Measurements from ENCODE around the gene SP2.

The SP2 gene

GRCh38 chr17:47883589-47884426 is 12.2 kb upstream of the SP2 start:
- no peak for DNase-seq
- Histone ChIP-seq H4K20me1 (ENCODE audit: insufficient read depth, low read length) (no peaks in the 10 kb centered on the region), H3K79me2 (ENCODE audit: low read length) (no peaks in the 10 kb centered on the region), H3K4me1 (ENCODE audit: low read length) (no peaks in the 10 kb centered on the region), H3K27ac (ENCODE audit: low read length) (no peak overlapping the region), H3K27me3 (replicated peaks; ENCODE audit: insufficient read depth, low read length) (peaks cover 28% of the 10 kb centered on the region), H3K9me2 (replicated peaks; ENCODE audit: insufficient read depth, low read length) (no peaks in the 10 kb centered on the region), H2AFZ (ENCODE audit: low read length) (no peak overlapping the region), H3K4me2 (ENCODE audit: low read depth, low read length) (no peak overlapping the region), H3F3A (ENCODE audit: insufficient read depth, low read length) (no peaks in the 10 kb centered on the region), H3K9ac (ENCODE audit: low read length) (no peak overlapping the region), H3K36me3 (replicated peaks; ENCODE audit: insufficient read depth, low read length) (no peaks in the 10 kb centered on the region), H3K9me3 (replicated peaks; ENCODE audit: insufficient read depth, low read length) (no peaks in the 10 kb centered on the region), H3K4me3 (ENCODE audit: low read length) (no peak overlapping the region)
- TF ChIP-seq EZH2 (optimal IDR thresholded peaks at IDR 0.05; ENCODE audit: low read depth, low read length) (no peak), CTCF (IDR thresholded peaks at IDR 0.05; ENCODE audit: low read length) (no peak), EZH2phosphoT487 (IDR thresholded peaks at IDR 0.05; ENCODE audit: low read length) (no peak)

DNA sequence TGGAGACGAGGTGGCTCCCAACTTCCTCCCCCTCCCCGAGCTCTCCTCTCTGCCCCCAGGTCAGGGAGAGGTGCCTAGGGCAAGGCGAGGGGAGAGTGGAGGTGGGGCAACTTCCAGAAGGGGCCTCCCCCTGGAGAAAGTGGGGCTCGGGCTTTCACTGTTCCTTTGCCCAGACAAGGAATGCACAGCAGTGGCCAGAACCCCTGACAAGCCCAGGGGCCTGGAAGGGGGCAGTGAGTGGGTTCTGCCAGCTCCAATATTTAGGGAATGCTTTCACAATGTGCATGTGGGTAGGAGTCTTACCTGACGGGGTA is 11.7 kb upstream of the SP2 start:
- Histone ChIP-seq H3K4me3 (ENCODE audit: low read length) (no peak overlapping the region), H3K4me2 (ENCODE audit: low read depth, low read length) (no peak overlapping the region), H3K9ac (ENCODE audit: low read length) (no peak overlapping the region), H3K36me3 (replicated peaks; ENCODE audit: insufficient read depth, low read length) (no peaks in the 10 kb centered on the region), H2AFZ (ENCODE audit: low read length) (no peak overlapping the region), H3K9me2 (replicated peaks; ENCODE audit: insufficient read depth, low read length) (no peaks in the 10 kb centered on the region), H3K4me1 (ENCODE audit: low read length) (no peaks in the 10 kb centered on the region), H4K20me1 (ENCODE audit: insufficient read depth, low read length) (no peaks in the 10 kb centered on the region), H3F3A (ENCODE audit: insufficient read depth, low read length) (no peaks in the 10 kb centered on the region), H3K27ac (ENCODE audit: low read length) (no peak overlapping the region), H3K27me3 (replicated peaks; ENCODE audit: insufficient read depth, low read length) (peaks cover 22% of the 10 kb centered on the region), H3K79me2 (ENCODE audit: low read length) (no peaks in the 10 kb centered on the region), H3K9me3 (replicated peaks; ENCODE audit: insufficient read depth, low read length) (no peaks in the 10 kb centered on the region)
- TF ChIP-seq CTCF (IDR thresholded peaks at IDR 0.05; ENCODE audit: low read length) (no peak), EZH2 (optimal IDR thresholded peaks at IDR 0.05; ENCODE audit: low read depth, low read length) (no peak), EZH2phosphoT487 (IDR thresholded peaks at IDR 0.05; ENCODE audit: low read length) (no peak)
- DNase-seq, result no peak

DNA sequence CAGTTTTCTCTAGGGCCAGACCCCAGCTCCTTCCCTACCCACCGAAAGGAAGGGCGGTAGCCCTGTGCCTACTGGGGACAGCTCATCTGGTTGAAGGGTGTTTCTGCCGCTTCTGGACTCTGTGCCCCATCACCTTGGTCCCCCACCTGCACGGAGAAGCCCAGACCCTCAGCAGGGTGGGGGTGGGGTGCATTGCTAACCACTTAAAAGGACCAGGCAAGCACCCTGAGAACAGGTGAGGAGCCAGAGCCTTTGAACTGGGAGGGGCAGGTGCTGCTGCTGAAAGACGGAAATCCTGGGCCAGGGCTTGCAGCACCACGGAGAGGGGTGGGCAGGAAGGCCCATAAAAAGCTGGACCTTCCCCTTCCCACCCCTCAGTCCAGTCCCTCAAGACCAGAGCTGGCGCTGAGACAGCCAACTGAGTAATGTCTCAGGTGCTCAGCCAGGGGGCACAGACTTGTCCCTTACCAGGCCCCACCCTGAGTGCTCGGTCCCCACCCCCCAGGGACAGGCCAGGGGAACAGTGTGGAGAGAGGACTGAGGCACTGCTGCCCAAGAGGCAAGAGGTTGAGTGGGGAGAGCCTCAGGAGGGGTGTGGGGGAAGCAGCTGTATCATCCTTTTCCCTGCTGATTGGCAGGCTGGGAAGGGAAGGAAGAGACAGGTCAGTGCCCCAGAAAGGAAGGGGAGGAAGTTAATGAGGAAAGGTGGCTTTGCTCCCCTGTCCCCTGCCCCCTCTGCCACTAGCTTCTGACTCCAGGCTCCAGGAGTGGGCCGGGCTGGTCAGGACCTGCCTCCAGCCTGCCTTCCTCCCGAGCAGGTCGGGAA is 10.9 kb upstream of the SP2 start:
- H3K27ac ChIP-seq (ENCODE audit: low read length), result no peak overlapping the region
- peaks cover 15% of the 10 kb centered on the region; the same call in 1 of the 2 replicates for H3K27me3 ChIP-seq (replicated peaks; ENCODE audit: insufficient read depth, low read length)
- H3F3A ChIP-seq (ENCODE audit: insufficient read depth, low read length), result no peaks in the 10 kb centered on the region
- H4K20me1 ChIP-seq (ENCODE audit: insufficient read depth, low read length), result no peaks in the 10 kb centered on the region
- TF ChIP-seq EZH2phosphoT487 (IDR thresholded peaks at IDR 0.05; ENCODE audit: low read length), result no peak
- no peak for TF ChIP-seq CTCF (IDR thresholded peaks at IDR 0.05; ENCODE audit: low read length)
- TF ChIP-seq EZH2 (optimal IDR thresholded peaks at IDR 0.05; ENCODE audit: low read depth, low read length), result no peak
- no peaks in the 10 kb centered on the region for H3K9me2 ChIP-seq (replicated peaks; ENCODE audit: insufficient read depth, low read length)
- DNase-seq, result no peak
- no peak overlapping the region for H3K4me3 ChIP-seq (ENCODE audit: low read length)
- no peaks in the 10 kb centered on the region for H3K4me1 ChIP-seq (ENCODE audit: low read length)
- H2AFZ ChIP-seq (ENCODE audit: low read length), result no peak overlapping the region
- no peaks in the 10 kb centered on the region for H3K36me3 ChIP-seq (replicated peaks; ENCODE audit: insufficient read depth, low read length)
- H3K79me2 ChIP-seq (ENCODE audit: low read length), result no peaks in the 10 kb centered on the region
- no peak overlapping the region for H3K9ac ChIP-seq (ENCODE audit: low read length)
- H3K4me2 ChIP-seq (ENCODE audit: low read depth, low read length), result no peak overlapping the region
- H3K9me3 ChIP-seq (replicated peaks; ENCODE audit: insufficient read depth, low read length), result no peaks in the 10 kb centered on the region
